ENCODE data around the gene MED13.
"Not testable (repeated sequence)": the region's sequence is repeated elsewhere in the genome, so short reads cannot be mapped to it uniquely, and the experiment has no call there.

MED13 gene

DNA sequence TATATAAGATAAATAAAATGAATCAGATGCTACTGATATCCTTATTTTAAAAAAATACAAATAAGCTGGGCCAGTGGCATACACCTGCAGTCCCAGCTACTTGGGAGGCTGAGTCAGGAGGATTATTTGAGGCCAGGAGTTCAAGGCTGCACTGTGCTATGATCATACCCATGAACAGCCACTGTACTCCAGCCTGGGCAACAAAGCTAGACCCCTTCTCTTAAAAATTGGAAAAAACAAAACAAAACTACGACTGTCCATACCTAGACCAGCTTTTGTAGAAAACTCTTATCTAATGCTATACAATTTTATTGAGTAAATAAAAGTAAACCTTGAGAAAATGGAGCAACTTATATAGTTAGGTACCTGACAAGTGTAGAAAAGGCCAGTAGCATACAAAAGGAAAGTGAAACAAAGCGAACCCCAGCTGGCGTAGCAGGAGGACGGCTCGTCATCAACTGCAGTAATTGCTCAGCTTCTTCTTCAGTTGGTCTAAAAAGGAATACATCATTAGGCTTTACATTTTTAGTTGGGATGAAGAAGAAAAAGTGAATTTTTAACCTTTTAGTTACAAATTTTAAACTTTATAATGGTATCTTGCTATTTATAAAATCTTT, 160.9 kb downstream of the MED13 start:
- no peak for DNase-seq

DNA sequence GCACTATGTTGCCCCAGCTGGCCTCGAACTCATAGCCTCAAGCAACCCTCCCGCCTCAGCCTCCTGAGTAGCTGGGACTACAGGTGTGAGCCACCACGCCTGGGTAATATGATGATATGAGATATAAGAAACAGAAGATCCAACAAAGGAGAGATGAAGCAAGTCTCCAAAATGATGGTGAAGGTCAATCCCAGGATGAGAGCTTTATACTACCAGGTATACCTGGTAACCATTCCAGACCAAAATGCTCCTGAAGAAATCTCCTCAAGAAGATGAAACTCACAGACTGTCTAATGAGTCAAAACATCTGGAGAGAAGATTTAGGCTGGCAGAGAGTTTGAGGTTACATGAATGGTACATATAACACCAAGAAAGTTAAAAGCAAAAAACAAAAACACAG, 161.8 kb downstream of the MED13 start:
- DNase-seq = no peak

DNA sequence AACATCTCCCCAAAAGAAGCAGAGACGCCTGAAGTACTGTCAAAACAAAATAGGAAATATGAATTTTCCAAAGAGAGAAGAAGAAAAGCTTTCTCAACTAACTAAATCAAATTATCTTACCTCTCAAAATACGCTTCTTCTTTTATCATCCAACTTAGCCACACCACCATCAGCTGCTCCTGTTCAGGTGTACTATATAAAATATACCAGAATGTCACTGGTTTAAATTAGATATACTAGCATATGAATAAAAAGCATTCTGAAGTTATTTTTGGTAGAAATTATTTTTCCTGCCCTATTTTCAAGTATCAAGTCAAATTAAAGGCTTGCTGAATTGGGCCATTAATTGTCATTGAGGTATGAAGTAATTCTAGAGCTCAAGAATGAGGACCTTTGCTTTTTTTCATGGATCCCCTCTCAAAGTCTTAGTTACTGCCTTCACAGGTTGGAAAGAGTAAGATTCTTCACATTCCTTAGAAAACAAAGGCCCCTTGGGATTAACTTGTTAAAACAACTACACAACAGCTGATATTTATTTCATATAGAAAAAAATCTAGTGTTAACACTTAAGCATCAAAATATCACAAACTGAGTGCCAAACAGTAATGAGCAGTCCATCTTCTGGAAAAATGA, 167.4 kb downstream of the MED13 start:
- DNase-seq = no peak

- DNase-seq = no peak
These were observed 169.7 kb downstream of the MED13 start for GRCh38 chr17:61895391-61895790.

GRCh38 chr17:61894310-61894709, 170.8 kb downstream of the MED13 start:
- not testable (repeated sequence) for DNase-seq
